WI38 (cell line): ENCODE data around the gene MTUS2.
"Not testable (repeated sequence)": the region's sequence is repeated elsewhere in the genome, so short reads cannot be mapped to it uniquely, and the experiment has no call there.

Experiments
- H3K4me3 ChIP-seq: 2 replicates; pipeline ENCODE4 v1.5.1; 2011; ENCODE audit warnings: low read depth, mild to moderate bottlenecking, control low read depth, low read length
- CTCF ChIP-seq: IDR thresholded peaks from 2 replicates; pipeline ENCODE4 v1.5.1; 2012; ENCODE audit warnings: low read depth, mild to moderate bottlenecking, control low read depth, low read length

MTUS2 gene

GRCh38 chr13:29379281-29379680 lies 559.1 kb downstream of the MTUS2 start:
- TF ChIP-seq CTCF, result no peak
- no peak overlapping the region for H3K4me3 ChIP-seq

GRCh38 chr13:29379865-29380264 lies 559.7 kb downstream of the MTUS2 start:
- no peak overlapping the region for H3K4me3 ChIP-seq
- no peak for TF ChIP-seq CTCF

- no peak for TF ChIP-seq CTCF
- no peak overlapping the region for H3K4me3 ChIP-seq
These were observed 561.9 kb downstream of the MTUS2 start for GRCh38 chr13:29382021-29382420.

GRCh38 chr13:29383476-29383875 lies 563.3 kb downstream of the MTUS2 start:
- no peak overlapping the region for H3K4me3 ChIP-seq
- no peak for TF ChIP-seq CTCF

- H3K4me3 ChIP-seq, result no peak overlapping the region
- TF ChIP-seq CTCF, result no peak
These were observed 564.3 kb downstream of the MTUS2 start for GRCh38 chr13:29384466-29384865.

GRCh38 chr13:29384871-29385270 lies 564.7 kb downstream of the MTUS2 start:
- TF ChIP-seq CTCF, result no peak
- no peak overlapping the region for H3K4me3 ChIP-seq

GRCh38 chr13:29386246-29386645 lies 566.1 kb downstream of the MTUS2 start:
- TF ChIP-seq CTCF, result no peak
- H3K4me3 ChIP-seq, result no peak overlapping the region

GRCh38 chr13:29390598-29390997 lies 570.5 kb downstream of the MTUS2 start:
- H3K4me3 ChIP-seq, result not testable (repeated sequence)
